ENCODE data around the gene MAML2. TPM values are rescaled to one million over a fixed set of nuclear protein-coding genes. Genes with fewer than 3 reads are reported as not detected.

MAML2 gene
- total RNA-seq, 2 experiments from 2014 or later, result 23.4 to 27.2 TPM

DNA sequence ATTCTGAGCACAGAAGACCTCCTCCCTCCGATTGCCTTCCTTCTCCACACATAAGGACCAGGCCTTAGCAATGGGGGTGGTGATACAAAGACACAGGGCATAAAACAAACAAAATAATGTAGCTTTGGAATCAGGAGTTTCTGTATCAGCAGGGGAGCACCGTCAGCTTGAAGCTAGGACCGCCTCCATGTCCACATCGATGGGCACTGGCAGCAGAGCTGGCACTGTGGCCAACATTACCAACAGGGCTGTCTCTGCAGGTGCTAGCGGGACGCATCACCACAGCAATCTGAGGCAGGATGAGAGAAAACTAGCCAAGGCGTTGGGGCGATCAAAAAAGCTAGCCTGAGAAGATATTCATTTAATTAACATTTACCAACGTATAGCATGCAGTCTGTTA is 201.4 kb downstream of the MAML2 start:
- ChIA-PET CTCF (interaction anchor here (0.7 to 1.3 kb wide), 2 partner anchors 38 to 494 kb away, joined by 3 to 5 read pairs; no protein-coding TSS in a partner anchor), POLR2A (no interaction called here)
- Mint-ChIP-seq H3K4me1 (peaks cover 32% of the 10 kb centered on the region), H3K36me3 (ENCODE audit: low read depth) (peaks cover 22% of the 10 kb centered on the region), H3K27me3 (no peaks in the 10 kb centered on the region), H3K27ac (no peak overlapping the region), H3K9me3 (peaks cover 2% of the 10 kb centered on the region), H3K4me3 (no peak overlapping the region)
- DNase-seq, result no peak

DNA sequence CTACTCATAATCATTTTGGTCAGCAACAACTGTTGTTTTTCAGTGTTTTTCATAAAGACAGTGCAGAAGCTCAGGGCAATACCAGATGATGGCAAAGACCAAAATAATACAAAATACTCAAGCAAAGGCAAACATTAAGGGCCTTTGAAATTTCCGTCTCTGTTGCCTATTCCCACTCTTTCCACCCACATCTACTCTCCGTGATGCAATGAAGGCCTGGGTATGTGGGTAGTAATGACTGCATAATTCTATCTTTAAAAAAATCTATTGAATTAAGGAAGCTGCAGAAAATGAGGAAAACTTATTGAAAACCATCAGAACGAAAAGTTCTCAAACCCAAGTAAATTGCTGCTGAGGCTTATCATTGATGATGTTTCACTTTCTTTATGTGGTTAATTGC is 203.3 kb downstream of the MAML2 start:
- peak overlapping the region; percentile 17 for H3K4me3 Mint-ChIP-seq
- DNase-seq, result no peak
- ChIA-PET CTCF (interaction anchor here (1.1 kb wide), 1 partner anchor 203 kb away, joined by 3 read pairs; the partner anchor contains the start of gene MAML2), POLR2A (no interaction called here)
- peaks cover 30% of the 10 kb centered on the region for H3K36me3 Mint-ChIP-seq (ENCODE audit: low read depth)
- peaks cover 39% of the 10 kb centered on the region for H3K4me1 Mint-ChIP-seq
- H3K27me3 Mint-ChIP-seq, result no peaks in the 10 kb centered on the region
- peak overlapping the region; percentile 80 for H3K27ac Mint-ChIP-seq
- H3K9me3 Mint-ChIP-seq, result peaks cover 2% of the 10 kb centered on the region

DNA sequence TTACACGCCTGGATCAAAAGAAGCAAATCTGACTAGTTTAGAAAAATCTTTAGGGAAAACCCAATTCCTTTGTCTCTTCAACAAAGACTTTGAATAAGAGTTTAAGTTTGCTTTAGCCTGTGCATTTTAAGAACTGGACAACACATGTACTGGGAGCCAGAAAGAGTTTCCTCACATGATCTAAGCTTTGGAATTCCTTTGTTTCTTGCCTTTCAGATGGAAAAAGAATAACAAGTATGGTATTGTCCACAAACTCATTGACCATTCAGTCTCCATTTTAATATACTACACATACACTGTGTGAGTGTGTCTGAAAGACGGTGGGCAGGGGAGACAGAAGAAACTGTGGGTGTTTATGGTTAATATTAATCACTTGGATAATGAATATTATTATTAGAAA is 205.6 kb downstream of the MAML2 start:
- H3K36me3 Mint-ChIP-seq (ENCODE audit: low read depth), result peaks cover 30% of the 10 kb centered on the region
- ChIA-PET POLR2A (no interaction called here), CTCF (interaction anchor here (1.1 to 1.3 kb wide), 2 partner anchors 72 to 99 kb away, joined by 3 read pairs; no protein-coding TSS in a partner anchor)
- no peaks in the 10 kb centered on the region for H3K27me3 Mint-ChIP-seq
- no peak overlapping the region for H3K4me3 Mint-ChIP-seq
- H3K9me3 Mint-ChIP-seq, result peaks cover 2% of the 10 kb centered on the region
- H3K4me1 Mint-ChIP-seq, result peaks cover 39% of the 10 kb centered on the region
- H3K27ac Mint-ChIP-seq, result no peak overlapping the region
- DNase-seq, result no peak

DNA sequence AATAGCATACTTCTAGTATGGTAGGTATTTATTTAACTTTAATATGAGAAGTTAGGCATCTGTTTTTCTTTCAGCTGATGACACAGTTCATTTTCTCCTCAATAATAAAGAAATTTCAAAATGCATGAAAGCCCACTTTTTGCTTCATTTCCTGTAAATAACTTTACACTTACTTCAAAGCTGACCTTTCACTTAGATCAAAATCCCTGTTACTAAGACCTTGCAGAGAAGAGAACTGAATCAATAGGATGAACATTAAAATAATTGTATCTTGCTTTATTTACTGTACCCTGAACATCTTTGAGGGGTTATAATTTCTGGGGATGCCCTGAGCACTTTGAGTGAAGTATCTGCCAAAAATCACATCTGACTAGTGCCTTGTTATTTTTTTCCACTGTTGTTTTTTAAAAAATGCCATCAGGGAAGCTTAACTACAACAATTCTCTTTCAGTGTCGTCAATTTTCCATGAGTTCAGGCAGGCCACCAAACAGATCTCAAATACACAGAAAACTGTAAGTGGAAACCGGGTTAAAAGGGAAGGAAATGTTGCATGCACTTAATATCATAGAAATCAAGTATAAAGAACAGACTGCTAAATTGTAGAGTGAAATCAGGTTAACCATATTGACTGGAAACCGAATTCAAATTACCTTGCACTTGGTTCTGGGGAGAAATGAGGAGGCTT is 206.2 kb downstream of the MAML2 start:
- CTCF ChIA-PET, result interaction anchor here (1.1 to 1.3 kb wide), 2 partner anchors 71 to 99 kb away, joined by 3 read pairs; no protein-coding TSS in a partner anchor
- Mint-ChIP-seq H3K27ac (peak overlapping the region; percentile 31), H3K4me3 (no peak overlapping the region), H3K36me3 (ENCODE audit: low read depth) (peaks cover 27% of the 10 kb centered on the region), H3K27me3 (no peaks in the 10 kb centered on the region), H3K4me1 (peaks cover 39% of the 10 kb centered on the region), H3K9me3 (peaks cover 2% of the 10 kb centered on the region)
- DNase-seq, result no peak
- POLR2A ChIA-PET, result no interaction called here

DNA sequence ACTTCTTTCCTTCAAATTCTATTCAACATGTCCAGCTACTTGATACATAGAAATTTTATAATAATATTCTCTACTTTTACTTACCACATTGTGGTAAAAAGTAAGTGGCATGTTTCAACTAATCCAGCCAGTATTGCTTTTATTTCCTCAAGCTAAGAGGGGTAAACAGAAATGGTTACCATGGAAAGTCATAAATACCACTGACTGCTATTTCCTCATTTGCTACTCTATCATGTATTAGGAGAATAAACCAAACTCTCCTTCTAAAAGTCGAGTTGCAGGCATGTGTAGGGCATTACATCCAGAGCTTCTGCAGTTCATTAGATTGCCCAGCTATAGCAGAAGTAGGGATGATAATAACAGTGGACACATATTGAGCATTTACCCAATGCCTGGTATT is 208.4 kb downstream of the MAML2 start:
- ChIA-PET CTCF (interaction anchor here (1.1 kb wide), 1 partner anchor 208 kb away, joined by 3 read pairs; the partner anchor contains the start of gene MAML2), POLR2A (no interaction called here)
- no peak for DNase-seq
- peaks cover 7% of the 10 kb centered on the region for H3K9me3 Mint-ChIP-seq
- no peak overlapping the region for H3K4me3 Mint-ChIP-seq
- peaks cover 36% of the 10 kb centered on the region for H3K36me3 Mint-ChIP-seq (ENCODE audit: low read depth)
- H3K4me1 Mint-ChIP-seq, result peaks cover 31% of the 10 kb centered on the region
- H3K27ac Mint-ChIP-seq, result no peak overlapping the region
- H3K27me3 Mint-ChIP-seq, result no peaks in the 10 kb centered on the region

DNA sequence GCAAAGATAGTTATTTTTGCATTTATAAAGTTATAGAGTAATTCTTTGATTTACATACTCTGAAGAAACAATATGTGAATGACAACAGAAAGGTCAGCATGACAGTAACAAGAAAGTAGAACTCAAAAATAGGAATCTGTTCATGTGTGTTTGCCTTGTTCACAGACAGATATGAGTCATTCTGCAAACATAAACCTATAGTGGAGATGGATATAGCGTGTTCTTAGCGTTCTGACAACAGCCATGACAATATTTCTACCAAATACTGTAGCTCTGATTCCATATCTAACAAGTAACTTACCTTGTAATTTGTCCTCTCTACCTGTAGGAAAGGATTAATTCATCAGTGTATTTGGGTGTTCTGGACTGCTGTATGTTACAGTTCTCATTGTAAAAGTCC is 210.6 kb downstream of the MAML2 start:
- Mint-ChIP-seq H3K9me3 (peaks cover 9% of the 10 kb centered on the region), H3K27me3 (no peaks in the 10 kb centered on the region), H3K27ac (no peak overlapping the region), H3K4me1 (peaks cover 18% of the 10 kb centered on the region), H3K4me3 (no peak overlapping the region), H3K36me3 (ENCODE audit: low read depth) (peaks cover 37% of the 10 kb centered on the region)
- CTCF ChIA-PET, result interaction anchor here (1.2 kb wide), 1 partner anchor 17 kb away, joined by 3 read pairs; no protein-coding TSS in a partner anchor
- no peak for DNase-seq
- POLR2A ChIA-PET, result no interaction called here

DNA sequence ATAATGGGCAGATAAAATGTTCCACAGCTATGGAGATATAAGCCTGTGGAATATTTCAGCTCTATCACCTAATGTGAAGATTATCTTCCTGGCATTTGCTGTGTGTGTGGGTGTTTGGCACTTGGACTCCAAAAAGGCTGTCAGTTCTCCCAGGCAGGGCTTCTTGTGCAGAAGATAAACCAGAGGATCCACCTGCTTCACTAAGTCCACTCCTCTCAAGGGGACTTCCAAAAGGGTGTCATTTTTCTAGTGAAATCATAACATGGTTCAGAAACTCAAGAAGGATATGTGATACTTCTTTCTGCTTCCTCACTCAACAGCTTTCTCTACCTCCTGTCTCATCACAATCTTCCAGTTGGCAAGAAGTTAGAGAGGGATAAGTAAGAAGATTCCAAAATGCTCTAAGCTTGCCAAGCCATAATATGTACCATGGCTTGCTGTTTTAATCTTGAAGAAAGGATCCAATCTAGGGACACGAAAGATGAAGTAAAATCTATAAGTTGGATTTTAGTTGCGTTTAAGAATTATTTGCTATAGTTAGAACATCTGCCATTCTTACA is 212.9 kb downstream of the MAML2 start:
- no peak for DNase-seq
- no peaks in the 10 kb centered on the region for H3K27me3 Mint-ChIP-seq
- H3K4me3 Mint-ChIP-seq, result no peak overlapping the region
- H3K36me3 Mint-ChIP-seq (ENCODE audit: low read depth), result peaks cover 33% of the 10 kb centered on the region
- peaks cover 13% of the 10 kb centered on the region for H3K4me1 Mint-ChIP-seq
- H3K27ac Mint-ChIP-seq, result no peak overlapping the region
- ChIA-PET POLR2A (no interaction called here), CTCF (interaction anchor here (0.6 to 0.9 kb wide), 2 partner anchors 32 to 208 kb away, joined by 3 read pairs; no protein-coding TSS in a partner anchor)
- peaks cover 11% of the 10 kb centered on the region for H3K9me3 Mint-ChIP-seq

DNA sequence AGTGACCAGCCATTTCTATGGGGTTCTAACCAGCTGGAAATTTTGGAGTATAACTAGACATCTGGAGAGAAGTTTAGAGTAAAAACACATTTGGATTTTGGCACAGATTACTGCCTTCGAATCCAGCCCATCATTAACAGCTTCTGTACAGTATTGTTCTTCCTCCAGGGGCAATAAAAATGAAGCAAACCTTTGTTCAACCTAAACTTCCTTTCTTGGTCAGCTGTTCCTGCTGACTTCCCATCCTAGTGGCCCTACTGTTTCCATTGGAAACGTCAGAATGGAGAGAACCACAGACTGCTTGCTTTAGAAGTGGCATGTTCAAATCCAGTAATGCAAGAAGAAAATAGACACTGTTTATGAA is 215.4 kb downstream of the MAML2 start:
- ChIA-PET CTCF (interaction anchor here (0.7 to 2.2 kb wide), 2 partner anchors 11 to 41 kb away, joined by 3 to 7 read pairs; no protein-coding TSS in a partner anchor), POLR2A (no interaction called here)
- Mint-ChIP-seq H3K27ac (no peak overlapping the region), H3K36me3 (ENCODE audit: low read depth) (peaks cover 36% of the 10 kb centered on the region), H3K4me3 (no peak overlapping the region), H3K4me1 (peaks cover 20% of the 10 kb centered on the region), H3K27me3 (no peaks in the 10 kb centered on the region), H3K9me3 (peaks cover 11% of the 10 kb centered on the region)
- DNase-seq, result no peak

DNA sequence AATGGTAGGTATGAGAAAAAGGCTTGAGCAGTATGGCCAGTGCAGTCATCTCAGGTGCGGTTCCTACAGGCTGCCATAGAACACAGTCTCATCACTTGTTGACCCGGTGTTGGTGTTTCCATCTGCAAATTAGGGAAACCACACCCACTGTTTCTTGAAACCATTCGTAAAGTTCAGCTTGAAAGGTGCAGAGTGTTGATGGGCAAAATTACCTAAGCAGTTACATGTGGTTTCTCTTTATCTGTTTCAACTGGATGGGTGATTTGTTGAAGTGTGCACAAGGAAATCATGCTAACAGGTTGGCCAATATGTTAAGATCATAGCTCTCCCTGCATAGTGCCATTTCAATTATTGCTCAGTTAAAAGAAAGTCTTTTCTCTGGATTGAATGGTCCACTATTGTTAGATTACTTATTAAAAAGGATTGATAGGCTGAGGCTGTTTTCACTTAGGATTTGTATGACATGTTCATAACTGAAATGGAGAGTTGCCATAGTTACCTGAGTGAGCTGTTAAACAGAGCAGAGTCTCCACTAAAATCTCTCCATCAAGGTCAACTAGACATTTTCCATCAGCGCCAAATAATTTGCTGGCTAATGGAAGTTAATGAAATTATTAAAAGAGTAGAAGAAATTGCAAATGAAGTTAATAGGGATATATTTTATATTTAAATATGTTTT is 215.9 kb downstream of the MAML2 start:
- H3K4me3 Mint-ChIP-seq, result no peak overlapping the region
- DNase-seq, result no peak
- H3K27ac Mint-ChIP-seq, result no peak overlapping the region
- ChIA-PET POLR2A (no interaction called here), CTCF (interaction anchor here (0.7 to 2.2 kb wide), 2 partner anchors 10 to 41 kb away, joined by 3 to 7 read pairs; no protein-coding TSS in a partner anchor)
- peaks cover 11% of the 10 kb centered on the region for H3K9me3 Mint-ChIP-seq
- peaks cover 20% of the 10 kb centered on the region for H3K4me1 Mint-ChIP-seq
- peaks cover 36% of the 10 kb centered on the region for H3K36me3 Mint-ChIP-seq (ENCODE audit: low read depth)
- H3K27me3 Mint-ChIP-seq, result no peaks in the 10 kb centered on the region

DNA sequence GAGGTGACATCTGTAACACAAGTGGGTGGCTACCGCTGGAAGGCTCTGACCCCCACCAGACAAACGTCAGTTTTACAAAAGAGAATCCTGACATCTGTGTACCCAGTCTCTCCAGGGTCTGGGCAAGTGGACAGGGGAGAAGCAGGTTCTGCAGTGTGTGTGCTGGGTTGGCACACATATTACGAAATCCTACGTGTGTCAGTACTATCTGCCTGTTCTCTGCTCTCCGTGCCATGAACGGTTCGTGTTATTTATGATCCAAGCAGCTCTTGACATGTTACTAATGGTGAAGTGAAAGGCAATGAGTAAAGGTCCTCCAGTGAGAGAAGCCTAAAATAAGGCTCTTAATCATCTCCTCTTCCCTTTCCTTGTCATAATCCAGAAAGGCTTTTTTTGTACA is 217.6 kb downstream of the MAML2 start:
- DNase-seq, result no peak
- peaks cover 11% of the 10 kb centered on the region for H3K9me3 Mint-ChIP-seq
- H3K4me3 Mint-ChIP-seq, result no peak overlapping the region
- H3K36me3 Mint-ChIP-seq (ENCODE audit: low read depth), result peaks cover 33% of the 10 kb centered on the region
- H3K4me1 Mint-ChIP-seq, result peaks cover 18% of the 10 kb centered on the region
- POLR2A ChIA-PET, result no interaction called here
- no peaks in the 10 kb centered on the region for H3K27me3 Mint-ChIP-seq
- no peak overlapping the region for H3K27ac Mint-ChIP-seq
- CTCF ChIA-PET, result no interaction called here

DNA sequence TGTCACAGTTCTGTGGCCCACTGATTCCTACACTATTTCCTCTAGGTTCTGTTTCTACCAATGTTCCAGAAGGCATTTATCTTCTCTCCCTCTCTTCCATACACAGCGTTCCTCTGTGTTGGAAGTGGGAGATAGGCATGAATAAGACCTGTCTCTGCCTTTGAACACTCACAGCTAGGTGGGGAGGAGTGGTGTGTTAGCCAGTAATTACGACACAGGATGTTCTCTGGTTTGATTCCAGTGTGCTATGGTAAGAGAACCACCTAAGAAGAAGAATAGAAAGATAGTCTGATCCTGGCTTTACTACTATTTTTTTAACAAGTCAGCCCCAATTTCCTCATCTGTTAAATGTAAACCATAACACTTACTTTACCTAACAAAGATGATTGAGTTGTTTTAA is 218.8 kb downstream of the MAML2 start:
- ChIA-PET POLR2A (no interaction called here), CTCF (interaction anchor here (0.6 kb wide), 1 partner anchor 89 kb away, joined by 4 read pairs; no protein-coding TSS in a partner anchor)
- no peak for DNase-seq
- no peaks in the 10 kb centered on the region for H3K27me3 Mint-ChIP-seq
- H3K4me1 Mint-ChIP-seq, result peaks cover 18% of the 10 kb centered on the region
- no peak overlapping the region for H3K4me3 Mint-ChIP-seq
- no peak overlapping the region for H3K27ac Mint-ChIP-seq
- H3K36me3 Mint-ChIP-seq (ENCODE audit: low read depth), result peaks cover 25% of the 10 kb centered on the region
- H3K9me3 Mint-ChIP-seq, result peaks cover 7% of the 10 kb centered on the region

DNA sequence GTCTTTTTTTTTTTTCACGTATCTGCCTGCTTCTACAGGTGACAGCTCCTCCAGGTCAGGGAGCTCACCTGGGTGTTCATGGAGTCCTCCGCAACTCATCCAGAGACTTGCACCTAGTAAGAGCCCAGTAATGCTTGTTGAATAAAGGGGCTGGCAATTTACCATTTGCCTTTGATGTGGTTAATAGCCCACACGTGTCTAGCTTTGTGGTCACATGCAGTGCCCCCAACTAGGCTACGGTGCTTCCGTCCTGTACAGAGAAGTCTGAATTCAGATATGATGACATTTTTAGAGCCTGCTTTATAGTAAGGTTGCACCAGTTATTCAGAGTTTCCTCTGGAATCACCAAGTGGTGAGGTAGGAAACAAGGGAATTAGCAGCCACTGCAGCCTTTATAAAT is 219.7 kb downstream of the MAML2 start:
- H3K4me1 Mint-ChIP-seq, result peaks cover 18% of the 10 kb centered on the region
- ChIA-PET POLR2A (interaction anchor here (0.6 kb wide), 1 partner anchor 33 kb away, joined by 3 read pairs; no protein-coding TSS in a partner anchor), CTCF (interaction anchor here (0.6 to 0.8 kb wide), 4 partner anchors 10 to 220 kb away, joined by 3 to 4 read pairs (median 3); partner anchors contain the start of gene MAML2)
- no peak overlapping the region for H3K4me3 Mint-ChIP-seq
- no peaks in the 10 kb centered on the region for H3K27me3 Mint-ChIP-seq
- peaks cover 19% of the 10 kb centered on the region for H3K36me3 Mint-ChIP-seq (ENCODE audit: low read depth)
- peaks cover 4% of the 10 kb centered on the region for H3K9me3 Mint-ChIP-seq
- no peak for DNase-seq
- H3K27ac Mint-ChIP-seq, result no peak overlapping the region

Measured in activated CD4-positive, alpha-beta T cell treated with anti-CD3 and anti-CD28 coated beads, Interleukin-2, amount 10 ng/mL, durations not matched to agents 7 days and 5 days (primary cell).